ENCODE measurements around the gene SMPDL3A. TPM values are rescaled to one million over a fixed set of nuclear protein-coding genes. Genes with fewer than 3 reads are reported as not detected.

SMPDL3A gene
- total RNA-seq, 1 donor from 2014 or later: 11.3 TPM

DNA sequence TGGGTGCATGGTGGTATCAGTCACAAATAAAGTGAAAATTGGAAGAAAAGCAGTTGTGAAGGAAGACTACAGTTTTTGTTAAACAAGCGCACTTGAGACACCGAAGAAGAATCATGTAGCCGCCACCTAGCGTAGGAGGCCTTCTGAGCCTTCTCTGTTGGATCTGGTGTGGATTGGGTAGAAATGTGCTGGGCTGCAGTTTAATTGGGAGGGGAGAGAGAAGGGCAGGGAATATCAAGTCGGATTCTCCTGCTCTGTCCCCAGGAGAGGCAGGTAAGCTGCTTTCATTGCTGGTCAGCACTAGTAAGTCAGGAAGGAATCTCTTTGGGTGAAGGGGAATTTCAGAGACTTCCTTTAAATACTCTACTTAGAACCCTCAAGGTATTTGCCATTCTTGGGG lies 10.8 kb upstream of the SMPDL3A start:
- no peak for DNase-seq

GRCh38 chr6:122778985-122779661 lies 9.9 kb upstream of the SMPDL3A start:
- DNase-seq: peak; percentile 68

DNA sequence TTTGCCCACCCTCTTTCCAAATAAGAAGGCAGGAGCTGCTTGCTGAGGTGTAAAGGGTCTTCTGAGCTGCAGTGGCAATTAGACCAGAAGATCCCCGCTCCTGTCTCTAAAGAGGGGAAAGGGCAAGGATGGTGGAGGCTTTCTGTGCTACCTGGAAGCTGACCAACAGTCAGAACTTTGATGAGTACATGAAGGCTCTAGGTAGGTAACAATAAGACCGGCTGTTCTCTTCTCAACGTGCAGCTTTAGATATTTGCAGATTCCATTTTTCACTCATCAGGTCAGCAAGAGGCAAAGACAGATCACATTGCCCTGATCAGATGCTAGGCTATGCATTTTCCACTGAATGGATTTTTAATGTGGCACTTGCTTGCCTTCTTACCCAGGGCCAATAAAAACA lies 9.4 kb upstream of the SMPDL3A start, which contains the start of gene FABP7:
Gene FABP7 (plus strand): TSS at position 50 of the 400 bp plus-strand sequence. CDS start 79 bp downstream, at position 129.
- DNase-seq: no peak

DNA sequence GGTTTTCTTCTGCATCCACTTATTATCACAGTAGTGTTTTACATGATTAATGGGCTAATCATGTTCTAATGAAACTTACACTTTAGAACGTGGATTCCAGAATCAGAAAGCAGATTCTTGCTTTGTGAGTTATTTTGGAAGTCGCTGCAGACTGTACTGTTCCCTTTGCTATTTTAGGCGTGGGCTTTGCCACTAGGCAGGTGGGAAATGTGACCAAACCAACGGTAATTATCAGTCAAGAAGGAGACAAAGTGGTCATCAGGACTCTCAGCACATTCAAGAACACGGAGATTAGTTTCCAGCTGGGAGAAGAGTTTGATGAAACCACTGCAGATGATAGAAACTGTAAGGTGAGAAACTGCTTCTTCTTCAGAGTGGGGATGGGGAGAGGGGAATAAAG lies 8.9 kb upstream of the SMPDL3A start:
- no peak for DNase-seq

DNA sequence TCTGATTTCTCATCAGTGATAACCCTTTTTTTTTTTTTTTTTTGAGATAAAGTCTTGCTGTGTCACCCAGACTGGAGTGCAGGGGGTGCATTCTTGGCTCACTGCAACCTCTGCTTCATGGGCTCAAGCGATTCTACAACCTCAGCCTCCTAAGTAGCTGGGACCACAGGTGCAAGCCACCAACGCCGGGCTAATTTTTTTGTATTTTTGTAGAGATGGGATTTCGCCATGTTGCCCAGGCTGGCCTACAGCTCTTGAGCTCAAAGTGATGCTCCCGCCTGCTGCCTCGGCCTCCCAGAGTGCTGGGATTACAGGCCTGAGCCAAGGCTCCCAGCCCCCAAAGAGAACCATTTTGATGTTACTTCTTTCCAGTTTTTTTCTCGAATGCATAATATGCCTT lies 7.3 kb upstream of the SMPDL3A start:
- DNase-seq: no peak

DNA sequence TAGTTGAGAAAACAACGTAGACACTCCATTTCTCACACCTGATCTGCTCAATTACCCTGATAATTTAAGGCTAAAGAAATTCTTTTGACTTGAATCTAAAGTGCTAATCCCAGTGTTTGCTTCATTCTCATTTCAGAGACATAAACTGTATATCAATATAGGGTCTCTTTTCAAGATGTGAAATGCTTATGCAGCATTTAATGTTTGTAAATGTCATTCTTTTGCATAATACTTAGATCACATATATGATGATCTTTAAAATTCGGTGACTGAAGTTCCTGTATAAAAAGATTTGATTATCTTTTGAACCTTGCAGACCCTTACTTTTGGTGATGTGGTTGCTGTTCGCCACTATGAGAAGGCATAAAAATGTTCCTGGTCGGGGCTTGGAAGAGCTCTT lies 5.7 kb upstream of the SMPDL3A start:
- no peak for DNase-seq

- no peak for DNase-seq
These were observed 3.2 kb upstream of the SMPDL3A start for GRCh38 chr6:122785891-122786290.

DNA sequence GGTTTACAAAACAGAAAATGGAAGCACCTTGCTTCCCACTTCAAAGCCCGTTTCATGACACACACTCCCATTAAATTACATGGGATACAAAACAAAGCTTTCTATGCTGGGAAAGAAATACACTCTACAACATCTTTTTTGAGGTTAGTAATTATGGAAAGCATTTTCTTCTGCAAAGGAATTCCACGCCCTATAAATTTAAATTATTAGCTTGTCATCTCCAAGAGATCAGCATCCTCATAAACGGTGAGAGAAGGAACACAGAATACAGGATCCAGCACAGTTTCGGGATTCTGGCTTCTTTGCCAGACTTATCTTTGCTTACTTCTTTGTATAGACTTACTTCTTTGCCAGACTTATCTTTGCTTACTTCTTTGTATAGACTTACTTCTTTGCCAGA lies 1.3 kb upstream of the SMPDL3A start:
- DNase-seq: no peak

DNA sequence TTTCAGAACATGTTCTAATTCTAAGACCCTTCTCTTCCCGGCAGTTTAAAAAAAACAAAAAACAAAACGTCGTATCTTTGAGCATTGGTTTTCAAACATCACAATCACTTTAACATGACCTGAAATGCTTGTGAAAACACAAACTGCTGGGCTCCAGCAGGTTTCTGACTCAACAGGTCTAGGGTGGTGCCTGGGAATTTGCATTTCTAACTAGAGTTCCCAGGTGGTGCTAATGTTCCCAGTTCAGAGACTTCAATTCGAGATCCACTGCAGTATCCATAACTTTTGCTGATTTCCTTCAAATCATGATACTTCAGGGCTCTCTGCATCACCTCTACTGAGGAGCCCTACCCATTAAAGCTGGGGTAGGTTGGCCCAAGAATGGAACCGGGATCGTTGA lies 850 bp upstream of the SMPDL3A start:
- DNase-seq: no peak

GRCh38 chr6:122788663-122789181 lies 336 bp upstream of the SMPDL3A start:
- DNase-seq: no peak

- peak; percentile 57 for DNase-seq
These were observed 967 bp downstream of the SMPDL3A start for GRCh38 chr6:122790028-122790422.

DNA sequence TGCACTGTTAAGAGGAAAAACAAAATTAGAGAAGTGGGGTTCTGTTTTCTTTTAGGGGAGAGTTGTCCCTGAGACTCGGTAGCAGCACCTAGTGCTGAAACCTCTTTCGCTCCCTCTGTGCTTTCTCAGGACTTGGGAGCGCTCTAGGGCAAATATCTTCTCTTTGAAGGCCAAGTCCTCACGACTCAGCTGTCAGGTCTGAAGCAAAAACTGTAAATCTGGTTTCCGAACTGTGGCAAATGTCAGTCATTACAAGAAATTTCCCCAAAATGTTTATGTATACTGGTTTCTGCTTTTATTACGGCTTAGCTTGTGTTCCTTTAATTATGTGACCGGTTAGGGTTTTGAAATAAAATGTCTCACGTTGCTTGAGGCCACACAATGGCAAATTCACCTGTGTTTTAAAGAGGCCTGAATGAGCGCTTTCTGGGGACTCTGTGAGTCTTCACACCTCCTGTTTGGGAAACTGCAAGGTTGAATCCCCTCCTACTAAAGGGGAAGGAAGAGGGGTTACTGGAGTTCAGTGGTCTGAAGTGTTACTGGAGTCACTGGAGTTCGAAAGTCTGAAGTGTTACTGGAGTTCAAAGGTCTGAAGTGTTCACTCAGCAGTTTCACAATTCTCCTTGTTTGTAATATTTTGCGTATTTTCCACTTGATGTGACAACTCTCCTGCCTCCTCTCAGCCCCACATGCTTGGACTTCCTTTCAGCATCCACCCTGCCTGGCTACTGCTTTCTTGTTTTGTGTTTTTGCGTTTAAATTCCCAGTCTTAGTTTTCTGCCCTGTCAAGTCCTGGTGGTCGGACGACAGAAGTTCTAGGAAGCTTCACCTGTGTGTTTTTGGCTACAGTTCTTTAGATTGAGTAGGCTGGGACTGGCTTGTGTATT lies 1.6 kb downstream of the SMPDL3A start:
- DNase-seq: peak; percentile 35

GRCh38 chr6:122791310-122791679 lies 2.2 kb downstream of the SMPDL3A start:
- DNase-seq: no peak

DNA sequence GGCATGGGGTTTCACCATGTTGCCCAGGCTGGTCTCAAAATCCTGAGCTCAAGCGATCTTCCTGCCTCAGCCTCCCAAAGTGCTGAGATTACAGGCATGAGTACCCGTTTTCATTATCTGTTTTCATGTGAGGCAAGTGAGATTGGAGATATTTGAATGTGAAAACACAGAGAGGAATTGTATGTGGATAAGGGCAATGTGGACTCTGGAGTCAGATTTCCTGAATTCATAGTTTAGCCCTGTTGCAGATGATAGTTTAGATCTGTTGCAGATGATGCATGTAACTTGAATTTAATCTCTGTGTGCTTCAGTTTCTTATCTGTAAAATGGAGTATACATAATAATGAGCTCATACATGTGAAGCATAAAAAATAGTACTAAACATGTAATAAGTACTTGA lies 3.7 kb downstream of the SMPDL3A start:
- DNase-seq: no peak

DNA sequence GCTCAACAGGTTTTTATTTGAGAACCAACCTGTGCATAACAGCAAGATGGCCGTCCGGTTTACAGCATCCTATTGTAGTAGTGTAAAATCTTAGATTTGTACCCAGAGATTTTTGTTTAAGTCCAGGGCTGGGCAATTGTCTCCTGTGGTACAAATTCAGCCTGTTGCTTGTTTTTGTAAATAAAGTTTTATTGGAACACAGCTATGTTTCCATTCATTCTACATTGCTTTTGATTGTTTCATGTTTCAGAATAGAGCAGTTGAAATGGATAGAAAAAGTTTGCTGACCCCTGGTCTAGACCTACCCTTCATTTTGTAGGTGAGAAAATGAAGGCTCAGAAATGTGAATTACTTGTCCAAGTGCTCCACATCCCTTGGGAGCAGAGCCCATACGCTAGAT lies 8.5 kb downstream of the SMPDL3A start:
- DNase-seq: no peak

DNA sequence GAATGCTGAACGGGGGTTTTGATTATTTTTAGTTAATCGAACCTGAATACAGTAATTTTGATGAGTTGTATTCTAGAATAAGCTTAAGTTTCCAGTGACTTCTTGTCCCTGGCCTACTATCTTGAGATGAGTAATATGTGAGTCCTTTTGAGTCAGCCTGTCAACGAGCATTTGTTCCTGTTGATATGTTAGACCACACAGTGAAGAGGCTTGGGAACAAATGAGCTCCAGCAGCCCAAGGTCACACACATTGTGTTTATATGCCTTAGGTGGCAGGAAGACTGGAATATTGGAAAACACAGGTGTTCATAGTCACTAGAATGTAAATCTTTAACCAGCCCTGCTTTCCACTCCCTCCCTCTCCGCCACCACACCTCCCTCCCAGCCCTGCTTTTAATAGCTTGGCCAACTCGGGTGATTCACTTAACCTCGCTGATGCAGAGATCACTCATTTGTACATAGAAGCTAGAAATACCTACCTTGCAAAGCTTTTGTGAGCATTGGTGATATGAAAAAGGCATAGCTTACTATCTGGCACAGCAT lies 9.1 kb downstream of the SMPDL3A start:
- DNase-seq: no peak

DNA sequence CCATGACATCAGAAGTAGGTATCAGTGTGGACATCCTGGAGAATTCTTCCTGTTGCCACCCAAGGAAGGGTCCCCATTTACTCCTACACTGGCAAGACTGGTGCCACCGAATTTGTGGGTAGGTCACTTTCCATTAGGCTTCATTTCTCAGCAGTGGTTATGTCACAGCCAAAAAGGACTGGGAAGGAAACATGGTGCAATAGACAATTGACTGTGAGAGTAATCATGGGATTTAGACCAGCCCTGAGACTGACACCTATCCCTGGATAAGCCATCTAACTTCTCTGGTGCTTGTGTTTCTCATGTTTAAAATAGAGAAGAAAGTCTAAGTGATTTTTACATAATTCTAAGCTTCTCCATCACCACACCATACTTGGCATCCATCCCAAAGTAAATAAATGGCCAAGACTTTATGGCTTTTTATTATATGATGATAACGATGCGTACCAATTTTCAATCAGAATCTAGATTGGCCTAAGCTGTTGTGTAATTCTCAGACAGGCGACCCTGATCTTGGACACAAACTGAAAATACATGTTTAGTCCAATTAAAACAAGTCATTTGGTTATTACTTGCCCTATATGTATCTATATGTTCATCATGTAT lies 10.2 kb downstream of the SMPDL3A start:
- DNase-seq: no peak

DNA sequence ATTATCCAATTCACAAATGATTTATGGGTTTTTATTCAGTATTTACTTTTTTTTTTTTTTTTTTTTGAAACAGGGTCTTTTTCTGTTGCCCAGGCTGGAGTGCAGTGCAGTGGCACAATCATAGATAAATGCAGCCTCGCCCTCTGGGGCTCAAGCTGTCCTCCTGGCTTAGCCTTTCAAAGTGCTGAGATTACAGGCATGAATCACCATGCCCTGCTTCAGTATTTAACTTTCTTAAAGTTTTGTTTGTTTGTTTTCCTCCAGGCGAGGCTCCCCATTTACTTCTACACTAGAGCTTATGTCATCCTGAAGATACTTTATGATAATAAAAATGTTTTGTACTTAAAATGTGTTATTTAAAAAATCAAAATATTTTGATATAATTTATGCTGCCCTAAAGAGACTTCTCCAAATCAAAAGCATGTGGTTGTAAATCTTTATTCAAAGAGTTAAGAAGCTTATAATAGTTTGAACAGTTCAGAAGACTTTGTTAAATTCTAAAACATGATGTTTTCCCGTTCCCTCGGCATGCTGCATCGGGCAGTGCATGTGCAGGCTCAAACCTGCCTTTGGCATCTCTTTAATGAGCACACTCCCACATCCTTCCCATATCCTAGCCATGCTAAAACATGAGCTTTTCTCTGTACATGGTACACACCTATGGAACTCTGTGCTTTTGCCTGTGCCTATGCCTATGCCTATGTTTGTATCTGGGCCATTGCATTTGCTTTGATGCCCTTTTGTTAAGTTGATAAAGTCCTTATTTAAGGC lies 11.0 kb downstream of the SMPDL3A start:
- peak; percentile 42 for DNase-seq

GRCh38 chr6:122800906-122801305 lies 11.8 kb downstream of the SMPDL3A start:
- no peak for DNase-seq

DNA sequence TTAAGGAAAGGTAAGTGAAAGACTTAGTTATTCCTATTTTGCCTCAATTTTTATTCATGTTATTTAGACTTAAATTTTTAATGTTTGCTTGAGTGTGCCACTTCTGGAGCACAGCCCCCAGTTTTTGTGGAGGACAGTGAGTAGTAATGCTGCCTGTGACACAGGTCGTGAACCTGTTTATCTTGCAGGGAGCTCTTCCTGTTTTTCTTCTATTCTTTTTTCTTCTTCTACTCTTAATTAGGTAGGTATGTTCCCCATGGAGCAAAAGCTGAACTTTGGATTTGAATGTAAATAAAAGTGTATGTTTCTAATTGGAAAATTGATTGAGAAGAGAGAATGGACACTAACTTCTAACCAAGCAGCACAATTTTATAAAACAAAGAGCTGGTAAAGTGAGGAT lies 12.3 kb downstream of the SMPDL3A start:
- DNase-seq: no peak

DNA sequence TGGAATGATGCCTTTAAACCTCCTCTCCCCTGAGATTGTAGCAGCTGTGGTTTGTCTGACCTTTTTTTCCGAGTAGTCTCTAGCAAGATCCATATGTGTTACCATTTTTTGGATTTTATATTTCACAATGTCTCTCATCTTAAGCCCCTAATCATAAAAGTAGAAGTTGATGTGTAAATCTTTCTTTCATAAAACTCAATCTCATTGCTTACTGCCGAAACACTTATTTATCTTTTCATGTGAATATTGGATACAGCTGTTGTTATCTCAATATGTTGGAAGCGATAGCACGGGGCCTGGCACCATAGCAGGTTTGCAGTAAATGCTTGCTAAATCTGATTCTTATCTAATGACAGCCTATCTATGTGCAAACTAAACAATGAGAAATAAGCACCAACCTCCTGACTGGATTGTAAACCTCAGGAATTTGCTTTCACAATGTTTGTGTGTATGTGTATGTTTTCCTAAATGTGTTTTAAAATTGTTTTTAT lies 14.2 kb downstream of the SMPDL3A start:
- DNase-seq: no peak
